ENCODE results near the gene OSTN.

- TF ChIP-seq REST (IDR thresholded peaks at IDR 0.05; ENCODE audit: low read depth) (no peak), YY1 (IDR thresholded peaks at IDR 0.05; ENCODE audit: low read depth) (no peak)
These were observed 114.3 kb downstream of the OSTN start for GRCh38 chr3:191313296-191313695.

Measured in Ishikawa (cell line).